CD4-positive, alpha-beta memory T cell (primary cell): Measurements from ENCODE around the gene RPP21. TPM values are rescaled to one million over a fixed set of nuclear protein-coding genes. Genes with fewer than 3 reads are reported as not detected.

Source experiments
- CTCF ChIA-PET: fragments of 350-600 bp; sonication (Branson Sonifier 250); formaldehyde crosslinking; loops from one replicate; lab custom pipeline; 2021; ENCODE audit warnings: inconsistent platforms; ENCODE audit not compliant: partially characterized antibody; lab: Charles Lee
- POLR2A ChIA-PET: fragments of 350-600 bp; sonication (Branson Sonifier 250); formaldehyde crosslinking; loops from one replicate; lab custom pipeline; 2021; ENCODE audit not compliant: partially characterized antibody; lab: Charles Lee
- DNase-seq, 5 donors: peaks; one replicate each; pipeline versions ENCODE4 v3.0.0 to v3.0.0-alpha.2; 2020 to 2022; ENCODE audit warnings: mixed read lengths in 1 of 5
- H3K27ac ChIP-seq: one replicate; pipeline ENCODE4 v1.7.0; 2013; ENCODE audit warnings: low read depth, low read length
- H3K27me3 ChIP-seq: 2 replicates; pipeline ENCODE4 v1.7.0; 2013; ENCODE audit warnings: mild to moderate bottlenecking, low read length, moderate library complexity; ENCODE audit not compliant: insufficient read depth
- H3K36me3 ChIP-seq: 2 replicates; pipeline ENCODE4 v1.7.0; 2013; ENCODE audit warnings: mild to moderate bottlenecking, low read length, moderate library complexity; ENCODE audit not compliant: insufficient read depth
- H3K4me1 ChIP-seq: 2 replicates; pipeline ENCODE4 v1.7.0; 2013; ENCODE audit warnings: mild to moderate bottlenecking, low read length, moderate library complexity; ENCODE audit not compliant: insufficient read depth
- H3K4me3 ChIP-seq, 2 donors: one replicate each; pipeline ENCODE4 v1.7.0; 2013; ENCODE audit warnings: low read length in 2 of 2, mild to moderate bottlenecking in 1 of 2
- H3K9me3 ChIP-seq, 2 donors: one replicate each; pipeline ENCODE4 v1.7.0; 2013; ENCODE audit warnings: low read length in 2 of 2, control low read depth in 1 of 2; ENCODE audit not compliant: control insufficient read depth in 1 of 2
- H3K27ac Mint-ChIP-seq, 7 donors: one replicate each; pipeline ENCODE4 v1.8.0; 2020 to 2021; ENCODE audit warnings: mixed read lengths in 7 of 7, mild to moderate bottlenecking in 6 of 7, inconsistent platforms in 3 of 7, moderate library complexity in 3 of 7
- H3K27me3 Mint-ChIP-seq, 2 donors: one replicate each; pipeline ENCODE4 v1.8.0; 2020 to 2021; ENCODE audit warnings: mixed read lengths in 2 of 2
- H3K36me3 Mint-ChIP-seq, 2 donors: one replicate each; pipeline ENCODE4 v1.8.0; 2020 to 2021; ENCODE audit warnings: mixed read lengths in 2 of 2, inconsistent platforms in 1 of 2, mild to moderate bottlenecking in 1 of 2
- H3K4me1 Mint-ChIP-seq, 4 donors: one replicate each; pipeline ENCODE4 v1.8.0; 2020 to 2021; ENCODE audit warnings: mixed read lengths in 4 of 4, mild to moderate bottlenecking in 1 of 4
- H3K4me3 Mint-ChIP-seq, 8 donors: one replicate each; pipeline ENCODE4 v1.8.0; 2020 to 2021; ENCODE audit warnings: mixed read lengths in 8 of 8, mild to moderate bottlenecking in 7 of 8, moderate library complexity in 6 of 8, inconsistent platforms in 3 of 8
- H3K9me3 Mint-ChIP-seq, 8 donors: one replicate each; pipeline ENCODE4 v1.8.0; 2020 to 2021; ENCODE audit warnings: mixed read lengths in 8 of 8, mild to moderate bottlenecking in 5 of 8, inconsistent platforms in 3 of 8, moderate library complexity in 1 of 8
- intact Hi-C: fragments of 100-400 bp; cut with micrococcal nuclease; formaldehyde crosslinking; loops from one replicate; pipeline ENCODE4 v1.15.1; 2023
- polyA plus RNA-seq, 2 donors: library from polyadenylated mRNA; unstranded; fragments of 300-500 nt; fragmentation: Illumina TruSeq; gene quantifications; one replicate each; pipeline ENCODE4 v1.2.3, GENCODE V29; 2021
- total RNA-seq, 2 experiments: library from RNA; stranded (reverse); gene quantifications; one replicate each; pipeline ENCODE4 v1.2.3, GENCODE V29; 2021

RPP21 gene
- total and polyA plus RNA-seq, 4 experiments from 2014 or later = 51.6 to 81.8 (median 69.6) TPM

- Histone ChIP-seq H3K4me1 (peaks cover 8% of the 10 kb centered on the region), H3K27me3 (peaks cover 17% of the 10 kb centered on the region), H3K4me3 (no peak overlapping the region), H3K9me3 (no peaks in the 10 kb centered on the region), H3K27ac (no peak overlapping the region), H3K36me3 (no peaks in the 10 kb centered on the region)
- peaks cover 25 to 38% of the 10 kb centered on the region in 2 donors for H3K27me3 Mint-ChIP-seq
- ChIA-PET CTCF (interaction anchor here (0.9 to 1.2 kb wide), 2 partner anchors 10 to 18 kb away, joined by 3 to 4 read pairs; no protein-coding TSS in a partner anchor), POLR2A (no interaction called here)
- no peak overlapping the region for H3K4me3 Mint-ChIP-seq
- DNase-seq = no peak
- H3K4me1 Mint-ChIP-seq = peaks cover 6 to 13% (median 7%) of the 10 kb centered on the region in 4 donors
- intact Hi-C loops = no loop called here
- no peaks in the 10 kb centered on the region for H3K36me3 Mint-ChIP-seq
- H3K9me3 Mint-ChIP-seq = no peaks in the 10 kb centered on the region
- H3K27ac Mint-ChIP-seq = no peak overlapping the region
Measured at GRCh38 chr6:30356536-30356935, 11.6 kb downstream of the RPP21 start.

- Mint-ChIP-seq H3K9me3 (peaks cover 0 to 5% (median 0%) of the 10 kb centered on the region in 8 donors), H3K36me3 (no peaks in the 10 kb centered on the region), H3K4me3 (peak overlapping the region; percentile 84 to 95 (median 88)), H3K27ac (peak overlapping the region in 2 of 7 donors; percentile 59 to 64), H3K27me3 (peaks cover 29 to 39% of the 10 kb centered on the region in 2 donors), H3K4me1 (peaks cover 6 to 10% (median 7%) of the 10 kb centered on the region in 4 donors)
- no peaks in the 10 kb centered on the region for H3K36me3 ChIP-seq
- H3K27me3 ChIP-seq = peaks cover 23% of the 10 kb centered on the region
- peak; percentile 55 to 61 (median 60) for DNase-seq
- H3K27ac ChIP-seq = no peak overlapping the region
- ChIA-PET POLR2A (interaction anchor here (0.6 to 1.4 kb wide), 4 partner anchors 25 to 1601 kb away, joined by 3 read pairs; partner anchors contain the start of genes MRPS18B, PPP1R10 and SKIC2), CTCF (interaction anchor here (1.0 to 4.7 kb wide), 8 partner anchors 9 to 255 kb away, joined by 3 to 34 read pairs (median 4); no protein-coding TSS in a partner anchor)
- peak overlapping the region in 1 of 2 donors; percentile 42 for H3K4me3 ChIP-seq
- intact Hi-C loops = loop anchor here (1.0 kb wide), 1 partner anchor 39 kb away; no protein-coding TSS in a partner anchor
- H3K9me3 ChIP-seq = no peaks in the 10 kb centered on the region
- H3K4me1 ChIP-seq = peaks cover 8% of the 10 kb centered on the region
Measured at GRCh38 chr6:30357678-30358540, 13.0 kb downstream of the RPP21 start.

GRCh38 chr6:30359276-30359675 is 14.3 kb downstream of the RPP21 start:
- ChIA-PET CTCF (interaction anchor here (0.7 to 4.7 kb wide), 7 partner anchors 9 to 142 kb away, joined by 3 to 34 read pairs (median 3); no protein-coding TSS in a partner anchor), POLR2A (no interaction called here)
- peaks cover 23% of the 10 kb centered on the region for H3K27me3 ChIP-seq
- no peak overlapping the region for H3K4me3 ChIP-seq
- intact Hi-C loops = no loop called here
- Mint-ChIP-seq H3K4me3 (no peak overlapping the region), H3K27me3 (peaks cover 31 to 41% of the 10 kb centered on the region in 2 donors), H3K9me3 (peaks cover 0 to 5% (median 0%) of the 10 kb centered on the region in 8 donors), H3K27ac (no peak overlapping the region), H3K4me1 (peaks cover 6 to 10% (median 7%) of the 10 kb centered on the region in 4 donors), H3K36me3 (no peaks in the 10 kb centered on the region)
- DNase-seq = no peak
- H3K36me3 ChIP-seq = no peaks in the 10 kb centered on the region
- no peak overlapping the region for H3K27ac ChIP-seq
- H3K4me1 ChIP-seq = peaks cover 8% of the 10 kb centered on the region
- no peaks in the 10 kb centered on the region for H3K9me3 ChIP-seq

GRCh38 chr6:30360139-30360538 is 15.2 kb downstream of the RPP21 start:
- ChIA-PET POLR2A (no interaction called here), CTCF (interaction anchor here (0.9 to 4.7 kb wide), 2 partner anchors 38 to 43 kb away, joined by 3 to 34 read pairs; no protein-coding TSS in a partner anchor)
- no peak overlapping the region for H3K27ac ChIP-seq
- Mint-ChIP-seq H3K27me3 (peaks cover 32 to 44% of the 10 kb centered on the region in 2 donors), H3K4me1 (peaks cover 6 to 10% (median 7%) of the 10 kb centered on the region in 4 donors), H3K9me3 (peaks cover 0 to 5% (median 0%) of the 10 kb centered on the region in 8 donors), H3K27ac (no peak overlapping the region), H3K36me3 (no peaks in the 10 kb centered on the region), H3K4me3 (no peak overlapping the region)
- H3K27me3 ChIP-seq = peaks cover 23% of the 10 kb centered on the region
- no peaks in the 10 kb centered on the region for H3K36me3 ChIP-seq
- intact Hi-C loops = no loop called here
- peaks cover 8% of the 10 kb centered on the region for H3K4me1 ChIP-seq
- no peak overlapping the region for H3K4me3 ChIP-seq
- no peak for DNase-seq
- no peaks in the 10 kb centered on the region for H3K9me3 ChIP-seq

- peaks cover 0 to 5% (median 0%) of the 10 kb centered on the region in 8 donors for H3K9me3 Mint-ChIP-seq
- Histone ChIP-seq H3K27ac (no peak overlapping the region), H3K27me3 (peaks cover 23% of the 10 kb centered on the region), H3K9me3 (no peaks in the 10 kb centered on the region), H3K4me3 (no peak overlapping the region), H3K36me3 (no peaks in the 10 kb centered on the region), H3K4me1 (peaks cover 8% of the 10 kb centered on the region)
- ChIA-PET POLR2A (no interaction called here), CTCF (interaction anchor here (4.7 kb wide), 1 partner anchor 37 kb away, joined by 34 read pairs; no protein-coding TSS in a partner anchor)
- no peak overlapping the region for H3K27ac Mint-ChIP-seq
- no peak for DNase-seq
- peaks cover 42 to 50% of the 10 kb centered on the region in 2 donors for H3K27me3 Mint-ChIP-seq
- peaks cover 6 to 10% (median 7%) of the 10 kb centered on the region in 4 donors for H3K4me1 Mint-ChIP-seq
- H3K36me3 Mint-ChIP-seq = no peaks in the 10 kb centered on the region
- H3K4me3 Mint-ChIP-seq = no peak overlapping the region
- intact Hi-C loops = no loop called here
Measured at GRCh38 chr6:30361661-30362060, 16.7 kb downstream of the RPP21 start.

GRCh38 chr6:30363459-30363858 is 18.5 kb downstream of the RPP21 start:
- Histone ChIP-seq H3K4me1 (no peaks in the 10 kb centered on the region), H3K27me3 (peaks cover 14% of the 10 kb centered on the region), H3K9me3 (no peaks in the 10 kb centered on the region), H3K4me3 (no peak overlapping the region), H3K27ac (no peak overlapping the region), H3K36me3 (no peaks in the 10 kb centered on the region)
- Mint-ChIP-seq H3K36me3 (no peaks in the 10 kb centered on the region), H3K4me1 (no peaks in the 10 kb centered on the region), H3K9me3 (peaks cover 0 to 5% (median 0%) of the 10 kb centered on the region in 8 donors), H3K27ac (no peak overlapping the region), H3K27me3 (peaks cover 38 to 43% of the 10 kb centered on the region in 2 donors), H3K4me3 (no peak overlapping the region)
- ChIA-PET POLR2A (no interaction called here), CTCF (no interaction called here)
- no peak for DNase-seq
- intact Hi-C loops = no loop called here

GRCh38 chr6:30364591-30364990 is 19.6 kb downstream of the RPP21 start:
- Histone ChIP-seq H3K4me3 (no peak overlapping the region), H3K4me1 (no peaks in the 10 kb centered on the region), H3K27ac (no peak overlapping the region), H3K9me3 (no peaks in the 10 kb centered on the region), H3K27me3 (peaks cover 7% of the 10 kb centered on the region), H3K36me3 (no peaks in the 10 kb centered on the region)
- Mint-ChIP-seq H3K27ac (no peak overlapping the region), H3K27me3 (peaks cover 37 to 45% of the 10 kb centered on the region in 2 donors), H3K4me1 (no peaks in the 10 kb centered on the region), H3K9me3 (peaks cover 0 to 5% (median 0%) of the 10 kb centered on the region in 8 donors), H3K4me3 (no peak overlapping the region), H3K36me3 (no peaks in the 10 kb centered on the region)
- DNase-seq = no peak
- ChIA-PET CTCF (no interaction called here), POLR2A (no interaction called here)
- intact Hi-C loops = no loop called here
